ENCODE data around the gene RPUSD1.

DNA sequence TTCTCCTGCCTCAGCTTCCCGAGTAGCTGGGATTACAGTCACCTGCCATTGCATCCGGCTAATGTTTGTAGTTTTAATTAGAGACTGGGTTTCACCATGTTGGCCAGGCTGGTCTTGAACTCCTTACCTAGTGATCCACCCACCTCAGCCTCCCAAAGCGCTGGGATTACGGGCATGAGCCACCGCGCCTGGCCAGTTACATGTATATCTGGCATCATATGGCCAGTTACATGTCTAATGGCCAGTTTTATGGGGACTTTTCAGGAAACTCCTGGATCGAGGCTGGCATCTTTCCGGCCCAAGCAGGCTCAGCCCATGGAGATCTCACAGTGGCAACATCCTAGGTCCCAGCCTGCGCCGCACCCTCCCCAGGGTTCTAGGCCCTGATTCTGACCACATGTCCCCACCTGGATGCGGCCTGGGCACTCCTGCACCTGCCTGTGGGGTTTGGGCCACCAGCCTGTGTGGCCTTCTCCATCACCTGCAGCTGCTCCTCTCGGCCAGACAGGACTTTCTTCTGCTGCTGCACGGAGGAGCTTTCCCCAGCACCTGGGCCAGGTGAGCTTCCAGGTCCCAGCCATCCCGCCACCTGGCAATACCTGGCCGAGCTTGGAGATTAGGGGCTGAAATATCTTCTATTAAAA is 46.1 kb downstream of the RPUSD1 start:
- TF ChIP-seq TCF4 (CRISPR knock-in tag; IDR thresholded peaks at IDR 0.05; ENCODE audit: borderline replicate concordance) (no peak), BACH2 (CRISPR knock-in tag; IDR thresholded peaks at IDR 0.05; ENCODE audit: borderline replicate concordance) (no peak), ISL1 (CRISPR knock-in tag; IDR thresholded peaks at IDR 0.05) (no peak), RARB (CRISPR knock-in tag; IDR thresholded peaks at IDR 0.05) (no peak), ARNTL (CRISPR knock-in tag; IDR thresholded peaks at IDR 0.05; ENCODE audit: borderline replicate concordance, low read depth) (no peak), ESRRG (CRISPR knock-in tag; IDR thresholded peaks at IDR 0.05) (no peak), ZNF565 (CRISPR knock-in tag; conservative IDR thresholded peaks at IDR 0.05; ENCODE audit: low read depth) (no peak)
- TF ChIP-seq, protein P1, sequence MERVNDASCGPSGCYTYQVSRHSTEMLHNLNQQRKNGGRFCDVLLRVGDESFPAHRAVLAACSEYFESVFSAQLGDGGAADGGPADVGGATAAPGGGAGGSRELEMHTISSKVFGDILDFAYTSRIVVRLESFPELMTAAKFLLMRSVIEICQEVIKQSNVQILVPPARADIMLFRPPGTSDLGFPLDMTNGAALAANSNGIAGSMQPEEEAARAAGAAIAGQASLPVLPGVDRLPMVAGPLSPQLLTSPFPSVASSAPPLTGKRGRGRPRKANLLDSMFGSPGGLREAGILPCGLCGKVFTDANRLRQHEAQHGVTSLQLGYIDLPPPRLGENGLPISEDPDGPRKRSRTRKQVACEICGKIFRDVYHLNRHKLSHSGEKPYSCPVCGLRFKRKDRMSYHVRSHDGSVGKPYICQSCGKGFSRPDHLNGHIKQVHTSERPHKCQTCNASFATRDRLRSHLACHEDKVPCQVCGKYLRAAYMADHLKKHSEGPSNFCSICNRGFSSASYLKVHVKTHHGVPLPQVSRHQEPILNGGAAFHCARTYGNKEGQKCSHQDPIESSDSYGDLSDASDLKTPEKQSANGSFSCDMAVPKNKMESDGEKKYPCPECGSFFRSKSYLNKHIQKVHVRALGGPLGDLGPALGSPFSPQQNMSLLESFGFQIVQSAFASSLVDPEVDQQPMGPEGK (CRISPR knock-in tag; IDR thresholded peaks at IDR 0.05; ENCODE audit: borderline replicate concordance): no peak

Data from SK-N-SH treated with all-trans-retinoic acid at 6 μM for 48 hours (cell line).